GM19324 (cell line): ENCODE data around the gene TMEM185B.
A peak's percentile ranks its signal among the peaks of the same experiment; 100 is the strongest.
"Not testable (repeated sequence)": the region's sequence is repeated elsewhere in the genome, so short reads cannot be mapped to it uniquely, and the experiment has no call there.

Experiments
- ATAC-seq: cut with Tn5 transposase; IDR thresholded peaks from one replicate; pipeline ENCODE4 v1.9.1; 2021; ENCODE audit warnings: mild to moderate bottlenecking, moderate library complexity; ENCODE audit not compliant: unreplicated experiment, low FRiP score

The TMEM185B gene

DNA sequence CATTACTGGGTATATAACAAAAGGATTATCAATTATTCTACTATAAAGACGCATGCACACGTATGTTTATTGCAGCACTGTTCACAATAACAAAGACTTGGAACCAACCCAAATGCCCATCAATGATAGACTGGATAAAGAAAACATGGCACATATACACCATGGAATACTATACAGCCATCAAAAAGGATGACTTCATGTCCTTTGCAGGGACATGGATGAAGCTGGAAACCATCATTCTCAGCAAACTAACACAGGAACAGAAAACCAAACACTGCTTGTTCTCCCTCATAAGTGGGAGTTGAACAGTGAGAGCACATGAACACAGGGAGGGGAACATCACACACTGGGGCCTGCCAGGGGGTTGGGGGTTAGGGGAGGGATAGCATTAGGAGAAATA is 12.0 kb upstream of the TMEM185B start:
- ATAC-seq: not testable (repeated sequence)

DNA sequence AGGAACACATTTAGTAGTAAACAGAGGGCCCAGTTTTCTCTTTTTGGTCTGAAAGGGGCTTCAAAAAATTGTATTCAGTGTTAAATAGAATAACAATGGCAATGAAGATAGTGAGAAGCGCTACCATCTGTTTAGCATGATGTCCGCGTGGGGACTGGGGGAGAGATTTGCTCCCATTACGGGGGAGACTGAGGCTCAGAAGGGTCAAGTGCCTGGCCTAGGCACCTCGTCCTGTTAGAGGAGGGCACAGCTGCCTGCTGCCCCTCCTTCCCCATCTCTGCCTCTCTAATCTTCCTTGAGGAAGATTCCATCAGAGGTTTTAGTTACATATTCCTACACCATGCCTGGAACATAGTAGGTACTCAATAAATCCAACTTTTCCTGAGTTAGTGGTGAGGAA is 10.1 kb upstream of the TMEM185B start:
- no peak for ATAC-seq

DNA sequence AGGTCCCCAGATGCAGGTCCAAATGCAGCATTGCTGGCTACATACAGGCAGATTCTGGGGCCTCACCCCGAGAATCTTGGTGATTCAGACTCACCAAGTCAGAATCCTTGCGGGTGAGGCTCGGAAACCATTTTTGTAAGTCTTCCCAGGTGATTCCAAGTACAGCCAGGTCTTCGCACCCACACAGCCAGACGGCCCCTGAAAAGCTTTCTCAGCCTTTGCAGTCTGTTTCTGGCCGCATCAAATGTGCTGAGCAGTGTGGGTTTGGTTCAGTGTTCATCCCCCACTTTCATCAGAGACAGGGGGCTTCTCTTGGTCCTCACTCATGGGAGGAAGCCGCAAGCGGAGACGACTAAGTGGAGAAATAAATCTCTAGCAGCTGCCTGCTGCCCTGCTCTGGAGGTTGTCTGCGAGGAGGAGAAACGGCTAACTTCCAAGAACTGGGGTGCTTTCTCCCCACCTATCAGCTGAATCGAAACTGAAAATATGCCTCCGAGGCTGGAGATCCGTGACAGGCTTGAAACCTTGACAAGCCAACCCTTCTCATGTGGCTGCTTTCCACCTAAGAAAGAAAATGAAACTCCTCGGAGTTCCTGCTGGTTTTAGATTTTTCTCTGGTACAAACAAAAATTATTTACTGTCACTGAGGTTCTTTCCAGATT is 8.9 kb upstream of the TMEM185B start:
- ATAC-seq: peak; percentile 81

DNA sequence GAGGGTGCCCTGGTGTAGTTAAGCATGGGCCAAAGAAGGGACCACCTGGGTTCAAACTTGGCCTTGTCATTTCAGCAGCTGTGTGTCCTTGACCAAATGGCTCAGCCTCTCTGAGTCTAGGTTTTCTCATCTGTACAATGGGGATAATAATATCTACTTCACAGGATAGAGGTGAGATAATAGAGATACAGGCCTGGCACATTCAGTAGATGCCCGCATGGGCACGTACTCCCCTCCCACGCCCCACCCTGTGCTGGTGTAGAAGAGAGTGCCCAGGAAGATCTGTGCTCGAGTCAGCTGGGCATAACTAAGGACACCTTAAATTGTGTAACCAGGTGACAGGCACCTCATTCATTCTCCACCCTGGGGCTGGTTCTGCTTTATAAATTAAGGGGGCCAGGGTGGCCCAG is 8.4 kb upstream of the TMEM185B start:
- ATAC-seq: peak; percentile 18

DNA sequence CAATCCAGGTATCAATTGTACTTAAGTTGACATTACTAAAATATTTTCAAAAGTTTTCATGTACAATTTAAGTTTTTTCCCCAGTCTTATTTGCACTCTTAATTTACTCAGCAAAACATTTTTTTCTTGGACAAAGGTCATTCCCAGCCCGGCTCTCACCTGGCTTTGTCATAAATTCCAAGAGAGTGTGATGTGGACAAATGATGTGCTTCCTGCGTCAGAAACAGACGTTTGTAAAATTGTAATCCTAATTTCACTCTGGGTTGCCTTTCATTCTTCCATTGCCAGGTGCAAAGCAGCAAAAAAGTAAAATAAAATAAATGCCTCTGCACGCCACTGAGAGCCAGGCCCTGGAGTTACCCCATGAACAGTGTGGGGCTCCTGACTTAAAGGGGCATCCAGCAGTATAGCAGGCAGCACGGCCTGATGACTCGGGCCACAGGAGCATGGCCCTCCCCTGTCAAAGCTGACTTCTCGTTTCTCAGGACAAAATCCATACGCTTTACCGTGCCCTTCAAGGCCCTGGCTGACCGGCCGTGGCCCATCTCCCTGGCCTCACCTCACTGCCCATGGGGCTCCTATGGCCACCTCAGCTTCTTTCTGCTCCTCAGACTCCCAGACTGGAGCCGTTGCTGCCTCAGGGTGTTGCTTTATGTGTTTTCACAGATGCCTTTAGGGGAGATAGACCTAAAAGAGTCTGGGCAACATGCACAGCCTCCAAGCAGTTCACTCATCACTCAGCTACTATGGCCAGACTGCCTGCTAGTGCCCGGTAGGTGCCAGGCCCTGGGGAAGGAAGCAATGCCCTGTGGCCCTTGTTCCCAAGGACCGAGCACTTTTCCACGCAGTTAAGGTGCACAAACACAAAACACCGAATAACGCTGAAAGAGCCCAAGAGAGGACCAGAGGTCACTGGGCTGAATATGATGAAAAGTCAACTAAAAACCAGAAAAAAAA is 7.6 kb upstream of the TMEM185B start:
- no peak for ATAC-seq

DNA sequence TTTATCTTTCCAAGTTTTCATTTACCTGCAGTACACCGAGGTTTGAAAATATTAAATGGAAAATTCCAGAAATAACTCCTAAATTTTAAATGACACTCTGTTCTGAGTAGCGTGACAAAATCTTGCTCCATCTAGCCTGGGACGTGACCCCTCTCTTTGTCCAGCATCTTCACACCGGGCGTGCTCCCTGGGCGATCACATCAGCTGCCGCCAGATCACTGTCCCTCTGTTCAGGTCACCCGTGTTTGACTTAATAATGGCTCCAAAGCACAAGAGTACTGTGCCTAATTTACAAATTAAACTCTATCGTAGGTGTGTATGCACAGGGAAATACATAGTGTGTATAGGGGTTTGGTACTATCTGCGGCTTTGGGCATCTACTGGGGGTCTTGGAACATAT is 6.1 kb upstream of the TMEM185B start:
- ATAC-seq: no peak

DNA sequence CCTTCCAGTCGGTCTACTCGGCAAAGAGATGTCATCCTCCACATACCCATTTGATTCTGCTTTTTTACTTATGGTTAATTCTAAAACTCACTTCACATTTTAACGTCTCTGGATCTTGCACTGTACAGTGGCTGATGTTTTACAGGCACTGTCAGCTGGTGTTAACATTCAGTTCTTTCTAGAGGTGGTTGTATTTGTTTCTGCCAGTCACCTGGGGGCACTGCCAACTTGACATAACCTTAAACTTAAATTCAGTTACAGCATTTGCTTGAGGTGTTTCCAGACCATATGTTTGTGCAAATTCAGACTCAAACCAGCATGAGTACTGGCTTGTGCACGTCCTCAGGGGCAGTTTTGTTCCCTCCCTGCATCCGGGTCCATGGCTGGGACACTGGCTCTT is 5.3 kb upstream of the TMEM185B start:
- no peak for ATAC-seq

DNA sequence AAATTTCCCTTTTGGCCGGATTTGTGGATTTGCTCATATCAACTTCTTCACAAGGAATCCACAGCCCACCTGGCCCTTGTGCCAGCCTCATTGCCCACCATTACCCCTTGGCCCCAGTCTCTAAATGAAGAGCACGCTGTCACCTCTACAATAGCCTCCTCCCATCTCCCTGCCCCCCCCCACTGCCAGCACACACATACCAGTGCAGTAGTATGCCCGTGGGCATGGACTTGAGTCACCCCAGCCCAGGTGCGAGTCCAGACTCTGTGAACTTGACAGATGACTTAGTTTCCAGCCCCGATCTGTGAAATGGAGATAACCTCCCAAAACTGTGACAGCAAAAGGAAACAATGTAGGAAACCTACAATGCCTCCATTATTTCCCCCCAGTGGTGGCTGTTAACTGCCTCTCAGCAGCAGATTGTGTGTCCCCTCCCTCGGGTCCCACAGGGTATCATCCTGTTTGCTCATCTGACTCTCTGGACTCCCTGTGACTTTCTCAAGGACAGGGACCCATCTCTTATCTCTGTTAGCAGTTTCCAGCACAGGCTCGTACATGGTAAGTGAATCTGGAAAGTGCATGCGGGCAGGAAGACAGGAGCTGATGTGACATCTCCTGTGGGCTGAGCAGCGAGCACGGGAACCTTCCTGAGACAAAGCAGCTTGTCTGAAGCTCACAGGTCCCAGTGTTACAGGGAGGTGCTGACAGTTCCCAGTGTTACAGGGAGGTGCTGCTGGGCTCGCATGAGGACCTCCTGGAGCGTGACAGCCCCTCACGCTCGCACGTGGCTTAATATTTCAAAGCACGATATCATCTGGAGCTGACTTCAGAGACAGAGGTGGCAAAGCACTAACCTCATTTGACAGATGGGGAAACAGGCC is 4.2 kb upstream of the TMEM185B start:
- no peak for ATAC-seq

DNA sequence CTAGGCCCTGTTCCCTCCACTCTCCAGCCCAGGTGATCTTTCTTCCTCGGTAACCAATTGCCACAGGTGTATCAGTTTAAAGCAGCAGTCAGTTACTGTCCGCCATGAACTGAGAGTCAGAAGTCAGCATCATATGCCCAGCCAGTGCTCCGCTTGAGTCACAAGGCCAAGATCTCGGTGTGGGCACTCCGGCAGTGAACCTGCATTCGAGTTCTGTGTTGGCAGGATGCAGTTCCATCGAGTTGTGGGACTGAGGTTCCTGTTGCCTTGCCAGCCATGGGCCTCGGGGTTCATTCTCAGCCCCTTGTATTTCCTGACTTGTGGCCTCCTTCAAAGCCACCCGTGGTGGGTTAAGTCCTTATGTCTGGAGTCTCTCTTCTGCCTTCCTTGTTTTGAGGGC is 3.1 kb upstream of the TMEM185B start:
- no peak for ATAC-seq

DNA sequence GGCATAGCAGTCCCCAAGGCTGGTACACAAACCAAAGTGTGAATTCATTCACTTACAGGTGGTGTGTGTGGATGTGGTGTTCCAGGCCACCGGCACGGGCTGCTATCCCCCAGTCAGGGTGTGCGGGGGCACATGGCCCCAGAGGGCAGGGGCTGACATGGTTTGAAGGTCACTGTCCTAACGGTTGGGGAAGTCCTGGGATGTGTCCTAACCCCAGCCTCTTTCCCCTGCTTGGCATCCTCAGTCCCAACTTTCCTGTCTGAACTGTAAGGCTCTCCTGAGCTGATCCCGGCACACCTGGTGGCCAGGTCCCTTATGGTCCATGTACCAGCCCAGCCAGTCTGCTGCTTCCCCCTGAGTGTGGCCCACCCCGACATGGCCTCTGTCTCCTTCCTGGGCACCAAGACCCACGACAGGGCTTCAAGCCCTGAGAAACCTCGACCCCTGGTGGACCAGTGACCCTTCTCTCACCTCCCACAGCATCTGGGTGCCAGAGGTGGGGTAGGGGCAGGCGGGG is 2.4 kb upstream of the TMEM185B start:
- ATAC-seq: no peak

DNA sequence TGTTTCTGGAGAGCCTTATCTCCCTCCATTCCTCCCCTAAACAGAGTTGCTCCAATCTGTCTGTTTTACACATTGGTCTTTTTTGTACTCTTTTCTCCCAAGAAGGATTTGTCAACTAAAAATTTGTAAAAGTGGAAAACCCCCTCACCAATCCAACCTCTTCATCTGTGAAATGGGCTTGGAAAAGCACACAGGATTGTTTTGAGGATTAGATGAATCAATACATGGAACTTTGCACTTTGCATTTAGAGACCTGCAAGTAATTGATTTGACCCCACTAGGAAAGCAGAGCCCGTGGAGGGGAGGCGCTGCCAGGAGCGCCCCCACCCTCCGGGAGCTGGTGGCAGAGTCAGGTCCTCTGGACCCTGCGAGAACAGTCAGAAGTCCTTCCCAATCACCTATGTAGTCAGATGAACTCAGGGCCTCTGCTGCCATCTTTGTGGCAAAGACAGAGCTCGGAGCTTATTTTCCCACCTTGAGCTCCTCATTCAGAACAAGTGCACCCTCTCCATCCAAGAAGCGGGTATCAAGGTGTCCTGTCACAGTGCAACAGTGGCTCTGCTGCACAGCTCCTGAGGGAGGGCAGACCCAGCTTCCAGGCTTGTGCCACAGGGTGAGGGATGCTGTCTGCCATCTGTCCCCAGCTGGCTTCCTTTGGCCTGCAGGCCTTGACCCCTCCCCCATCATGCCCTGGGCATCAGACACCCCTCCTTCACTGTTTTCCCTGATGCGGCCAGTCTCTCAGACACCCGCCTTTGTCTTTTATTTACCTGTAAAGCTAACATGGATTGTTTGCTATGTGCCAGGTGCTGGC is 1.7 kb upstream of the TMEM185B start:
- ATAC-seq: no peak

DNA sequence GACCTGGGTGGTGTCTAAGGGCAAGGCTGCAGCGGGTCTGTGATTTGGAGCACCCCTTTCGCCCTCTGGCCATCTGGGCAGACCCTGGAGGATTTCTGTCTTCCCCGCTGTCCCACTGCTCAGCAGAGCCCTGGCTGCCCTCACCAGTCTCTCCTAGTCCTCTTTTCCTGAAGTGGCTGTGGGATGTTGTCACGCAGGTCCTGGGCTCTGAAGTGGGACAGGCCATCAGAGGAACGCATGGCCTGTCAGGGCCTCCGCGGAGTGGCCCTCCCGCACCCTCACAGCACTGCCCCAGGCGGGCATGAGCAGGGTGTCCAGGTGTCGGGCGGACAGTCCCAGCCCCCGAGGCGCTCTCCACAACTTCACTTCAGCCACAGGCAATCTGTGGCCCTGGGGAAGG is 1.1 kb upstream of the TMEM185B start:
- ATAC-seq: no peak

DNA sequence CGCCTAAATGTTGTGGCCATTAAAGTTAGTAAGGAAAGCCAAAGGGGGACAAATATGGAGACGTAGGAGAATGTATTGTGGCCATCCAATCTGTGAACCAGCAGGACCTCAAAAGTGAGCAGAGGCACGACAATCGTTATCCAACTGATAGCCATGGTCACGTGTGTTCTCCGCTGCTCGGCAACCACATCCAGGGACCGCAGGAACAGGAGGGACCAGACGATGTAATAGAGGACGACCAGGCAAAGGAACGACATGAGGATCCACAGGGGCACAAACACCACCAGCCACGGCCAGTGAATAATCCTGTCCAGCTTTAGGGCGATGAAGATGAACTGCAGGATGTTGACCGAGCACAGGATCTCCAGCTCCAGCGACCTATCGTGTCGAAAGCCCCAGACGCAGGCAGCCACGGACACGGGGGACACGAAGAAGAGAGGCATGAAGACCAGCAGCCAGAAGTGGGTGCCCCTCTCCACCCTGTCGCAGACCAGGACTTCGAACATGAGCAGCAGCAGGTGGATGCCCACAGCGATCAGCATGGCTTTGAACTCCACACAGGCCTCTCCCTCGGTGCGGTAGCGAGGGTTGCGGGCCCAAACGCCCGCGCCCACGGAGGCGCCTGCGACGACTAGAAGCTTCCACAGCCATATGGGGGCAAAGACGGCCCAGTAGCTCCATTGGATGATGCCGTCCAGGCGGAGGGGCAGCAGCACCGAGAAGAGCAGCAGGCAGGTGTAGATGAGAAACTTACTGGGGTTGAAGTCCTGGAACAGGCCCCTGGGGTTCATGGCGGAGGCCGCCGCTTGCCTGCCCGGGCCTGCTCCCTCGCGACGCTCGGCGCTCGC is 790 bp downstream of the TMEM185B start:
- no peak for ATAC-seq

DNA sequence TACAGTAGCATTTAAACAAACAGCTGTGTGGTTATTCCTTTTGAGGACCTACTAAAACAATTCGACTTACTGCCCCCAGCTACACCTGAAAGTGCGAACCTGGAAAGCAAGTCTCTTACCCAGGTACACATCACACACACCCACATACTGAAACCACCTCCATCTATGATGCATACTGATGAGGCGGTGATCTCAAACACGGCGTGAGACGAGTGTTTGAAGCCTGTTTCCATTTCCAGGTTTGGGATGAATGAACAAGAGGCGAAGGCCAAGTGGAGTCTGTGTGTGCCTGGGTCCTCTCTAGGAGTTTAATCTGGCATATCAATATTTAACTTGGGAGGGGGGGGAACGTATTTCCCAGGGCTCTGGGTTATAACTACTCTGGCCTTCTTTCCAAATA is 1.6 kb downstream of the TMEM185B start:
- ATAC-seq: no peak

DNA sequence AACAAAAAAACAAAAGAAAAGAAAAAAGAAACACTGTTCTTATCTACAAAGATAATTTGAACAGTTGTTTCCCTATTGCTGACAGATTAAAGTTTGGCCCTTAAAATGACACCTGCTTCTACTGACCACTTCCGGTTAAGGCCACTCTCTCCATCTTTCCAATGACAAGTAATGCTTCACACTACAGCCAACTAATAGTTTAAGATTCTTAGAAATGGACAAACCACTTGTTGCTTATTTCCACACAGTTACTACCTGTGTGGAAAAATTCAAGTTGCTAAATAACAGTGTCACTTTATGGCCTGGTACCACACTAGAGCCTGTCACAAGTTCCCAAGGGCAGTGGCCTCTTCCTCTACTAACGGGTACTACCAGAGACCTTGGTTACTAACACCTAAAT is 2.4 kb downstream of the TMEM185B start:
- no peak for ATAC-seq

DNA sequence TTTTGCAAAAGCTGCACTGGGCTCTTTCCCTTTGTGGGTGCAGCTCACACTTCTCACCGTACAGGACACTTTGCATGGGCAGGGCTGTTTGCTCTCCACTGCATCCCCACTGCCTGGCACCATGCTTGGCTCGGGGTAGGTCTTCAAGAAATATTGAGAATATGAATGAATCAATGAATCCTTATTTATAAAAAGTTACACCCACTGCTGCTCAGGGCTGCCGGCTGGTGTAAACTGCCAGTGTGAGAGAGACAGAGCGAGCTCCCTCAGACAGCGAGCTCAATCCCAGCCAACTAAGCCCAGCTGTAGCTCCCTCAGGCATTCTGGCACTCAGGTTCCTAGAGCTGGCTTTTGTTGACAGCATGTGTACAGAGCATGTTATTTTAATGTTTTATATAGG is 3.4 kb downstream of the TMEM185B start:
- no peak for ATAC-seq

DNA sequence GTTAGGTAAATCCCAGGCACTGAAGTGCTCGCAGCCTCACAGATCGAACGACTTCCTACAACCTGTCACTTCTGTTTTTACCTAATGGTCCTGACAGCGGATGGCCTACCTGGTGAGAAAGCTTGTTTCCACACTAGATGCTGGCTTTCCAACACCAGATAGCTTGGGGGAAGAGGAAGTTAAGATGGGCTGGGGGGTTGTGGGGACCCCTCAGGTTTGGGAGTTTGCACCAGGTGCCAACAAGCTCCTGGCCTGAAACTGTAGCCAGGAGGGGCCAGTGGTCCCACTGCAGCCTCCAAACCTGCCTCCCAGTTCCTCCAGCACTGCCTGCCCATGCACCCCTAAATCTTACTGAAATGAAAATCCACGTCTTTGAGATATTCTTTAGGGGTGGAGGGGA is 3.9 kb downstream of the TMEM185B start:
- no peak for ATAC-seq

DNA sequence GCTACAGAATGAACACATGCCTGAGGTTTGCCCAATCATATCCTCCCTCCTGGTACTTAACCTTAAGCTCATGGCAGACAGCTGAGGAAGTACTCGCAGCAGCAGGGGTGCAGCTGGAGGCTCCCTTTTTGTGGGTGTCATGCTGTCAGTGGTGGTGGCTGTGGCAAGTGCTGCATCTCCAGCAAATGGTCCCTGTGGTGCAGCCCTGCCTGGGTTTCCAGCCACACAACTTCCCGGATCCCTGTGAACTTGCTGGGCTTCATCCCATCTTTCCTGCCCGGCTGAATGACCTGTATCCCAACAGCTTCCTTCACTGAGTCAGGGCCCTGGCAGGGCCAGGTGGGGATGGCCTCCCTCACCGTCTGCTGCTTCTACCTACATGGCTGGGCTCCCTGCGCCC is 5.0 kb downstream of the TMEM185B start:
- no peak for ATAC-seq

DNA sequence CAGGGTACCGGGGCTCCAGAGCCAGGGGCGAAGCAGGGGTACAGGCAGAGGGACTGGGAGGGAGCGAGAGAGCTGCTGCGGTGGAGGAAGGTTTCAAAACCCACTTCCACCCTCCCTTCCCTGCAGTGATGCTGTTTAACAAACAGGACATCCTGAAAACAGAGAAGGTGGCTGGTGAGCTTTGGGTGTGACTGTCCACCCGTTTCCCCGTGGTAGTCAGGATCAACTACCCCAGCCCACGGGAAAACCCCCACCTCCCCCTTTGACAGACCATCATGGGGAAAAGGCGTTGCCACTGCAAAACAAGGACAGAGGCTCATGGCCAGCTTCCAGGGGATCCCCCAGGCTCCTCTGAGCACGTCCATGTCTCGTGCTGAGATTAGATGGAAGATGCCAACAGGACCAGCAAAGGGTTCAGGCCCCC is 12.9 kb downstream of the TMEM185B start:
- ATAC-seq: no peak
